ENCODE measurements around the gene PERM1.

DNA sequence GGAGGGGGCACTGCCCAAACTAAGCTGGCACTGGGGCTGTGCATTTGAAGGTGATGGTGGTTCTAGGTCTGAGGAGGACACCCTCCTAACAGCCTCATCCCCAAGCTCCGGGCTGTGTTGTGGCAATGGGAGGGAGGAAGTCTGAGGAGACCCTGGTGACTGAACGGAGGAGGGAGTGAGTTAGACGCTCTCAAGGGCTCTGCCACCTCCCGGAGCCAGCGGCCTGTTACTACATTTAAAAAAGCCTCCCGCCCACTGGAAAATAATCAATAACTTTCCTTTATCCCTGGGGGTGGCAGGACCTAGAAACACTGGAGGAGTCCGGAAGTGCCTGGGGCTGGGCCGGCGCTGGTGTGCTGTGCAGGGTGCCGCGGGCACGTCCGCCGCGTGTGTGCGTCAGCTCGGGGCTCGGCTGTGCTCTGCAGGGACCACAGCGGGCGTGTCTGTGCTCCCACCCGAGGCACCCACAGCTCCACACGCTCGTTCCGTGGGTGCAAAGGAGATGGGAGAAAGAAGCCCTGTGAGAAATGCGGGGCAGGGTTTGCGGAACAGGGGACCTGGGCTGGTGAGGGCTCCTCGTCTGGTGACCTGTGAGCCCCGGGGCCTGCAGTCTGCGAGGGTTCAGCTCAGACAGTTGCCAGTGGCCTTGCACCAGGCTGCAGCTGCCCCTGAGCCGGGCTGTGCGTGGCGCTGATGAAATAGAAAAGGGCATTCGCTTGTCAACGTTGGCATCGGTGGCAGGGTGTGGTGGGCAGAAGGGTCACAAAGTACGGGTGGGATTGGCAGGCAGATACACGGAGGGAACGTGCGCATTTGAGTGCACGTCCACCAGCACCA is 52.9 kb downstream of the PERM1 start:
- TF ChIP-seq, protein P1, sequence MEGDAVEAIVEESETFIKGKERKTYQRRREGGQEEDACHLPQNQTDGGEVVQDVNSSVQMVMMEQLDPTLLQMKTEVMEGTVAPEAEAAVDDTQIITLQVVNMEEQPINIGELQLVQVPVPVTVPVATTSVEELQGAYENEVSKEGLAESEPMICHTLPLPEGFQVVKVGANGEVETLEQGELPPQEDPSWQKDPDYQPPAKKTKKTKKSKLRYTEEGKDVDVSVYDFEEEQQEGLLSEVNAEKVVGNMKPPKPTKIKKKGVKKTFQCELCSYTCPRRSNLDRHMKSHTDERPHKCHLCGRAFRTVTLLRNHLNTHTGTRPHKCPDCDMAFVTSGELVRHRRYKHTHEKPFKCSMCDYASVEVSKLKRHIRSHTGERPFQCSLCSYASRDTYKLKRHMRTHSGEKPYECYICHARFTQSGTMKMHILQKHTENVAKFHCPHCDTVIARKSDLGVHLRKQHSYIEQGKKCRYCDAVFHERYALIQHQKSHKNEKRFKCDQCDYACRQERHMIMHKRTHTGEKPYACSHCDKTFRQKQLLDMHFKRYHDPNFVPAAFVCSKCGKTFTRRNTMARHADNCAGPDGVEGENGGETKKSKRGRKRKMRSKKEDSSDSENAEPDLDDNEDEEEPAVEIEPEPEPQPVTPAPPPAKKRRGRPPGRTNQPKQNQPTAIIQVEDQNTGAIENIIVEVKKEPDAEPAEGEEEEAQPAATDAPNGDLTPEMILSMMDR (IDR thresholded peaks at IDR 0.05): no peak
- no peak for TF ChIP-seq POLR2A (IDR thresholded peaks at IDR 0.05)

Measured in Peyer's patch (tissue), 4 donors.